NCI-H2107 treated with DMSO at 0.1 percent for 48 hours (cell line): ENCODE data around the gene GOLGA1.
"Not testable (repeated sequence)": the region's sequence is repeated elsewhere in the genome, so short reads cannot be mapped to it uniquely, and the experiment has no call there.

ENCODE experiments used
- DNase-seq: peaks from one replicate; lab custom pipeline; 2025; ENCODE audit not compliant: unreplicated experiment; lab: John Stamatoyannopoulos, UW

Gene GOLGA1

GRCh38 chr9:124839612-124840299 lies 101.1 kb downstream of the GOLGA1 start:
- no peak for DNase-seq

- not testable (repeated sequence) for DNase-seq
These were observed 102.2 kb downstream of the GOLGA1 start for GRCh38 chr9:124838567-124839275.

- DNase-seq = not testable (repeated sequence)
These were observed 102.8 kb downstream of the GOLGA1 start for GRCh38 chr9:124838132-124838531.

- peak; percentile 53 for DNase-seq
These were observed 105.8 kb downstream of the GOLGA1 start for GRCh38 chr9:124835026-124835557.

GRCh38 chr9:124834591-124834990 lies 106.3 kb downstream of the GOLGA1 start:
- no peak for DNase-seq

- DNase-seq = no peak
These were observed 109.1 kb downstream of the GOLGA1 start for GRCh38 chr9:124831642-124832364.

- DNase-seq = no peak
These were observed 110.3 kb downstream of the GOLGA1 start for GRCh38 chr9:124830593-124830992.

- DNase-seq = no peak
These were observed 111.6 kb downstream of the GOLGA1 start for GRCh38 chr9:124829334-124829669.

GRCh38 chr9:124828489-124829333 lies 112.2 kb downstream of the GOLGA1 start:
- no peak for DNase-seq
